Glomerular endothelial cell (primary cell): ENCODE measurements around the gene STX10. TPM values are rescaled to one million over a fixed set of nuclear protein-coding genes. Genes with fewer than 3 reads are reported as not detected.

Experiments used
- DNase-seq: peaks from one replicate; pipeline ENCODE4 v3.0.0-alpha.2; 2011; ENCODE audit warnings: low read depth, low spot score; ENCODE audit errors: extremely low read depth
- total RNA-seq: library from RNA; depleted of rRNA; stranded (reverse); fragments of >200 nt; gene quantifications from 2 replicates; pipeline ENCODE4 v1.2.3, GENCODE V29; 2015

STX10 gene
- total RNA-seq, 1 donor from 2014 or later, result 74.7 TPM

GRCh38 chr19:13121551-13122274 lies 28.5 kb downstream of the STX10 start:
- DNase-seq, result no peak

GRCh38 chr19:13120817-13121216 lies 29.4 kb downstream of the STX10 start:
- no peak for DNase-seq

- DNase-seq, result no peak
Measured at GRCh38 chr19:13120031-13120430, 30.1 kb downstream of the STX10 start.

GRCh38 chr19:13119627-13120026 lies 30.5 kb downstream of the STX10 start:
- no peak for DNase-seq

- DNase-seq, result no peak
Measured at GRCh38 chr19:13118424-13119193, 31.6 kb downstream of the STX10 start.

- no peak for DNase-seq
Measured at GRCh38 chr19:13117772-13118423, 32.3 kb downstream of the STX10 start, which contains the start of gene NACC1. Gene NACC1, plus strand, starts transcription at chr19:13118264. Its CDS starts 16,944 bp downstream, at chr19:13135208.

GRCh38 chr19:13117176-13117771 lies 32.9 kb downstream of the STX10 start:
- DNase-seq, result no peak

GRCh38 chr19:13116282-13117175 lies 33.6 kb downstream of the STX10 start, which contains the start of gene TRMT1:
Gene TRMT1, minus strand, starts transcription at chr19:13116740. Its CDS starts 341 bp downstream, at chr19:13116399.
- no peak for DNase-seq

GRCh38 chr19:13115936-13116281 lies 34.3 kb downstream of the STX10 start:
- no peak for DNase-seq

- no peak for DNase-seq
Measured at GRCh38 chr19:13112555-13112954, 37.6 kb downstream of the STX10 start.

GRCh38 chr19:13110099-13110610 lies 40.0 kb downstream of the STX10 start:
- DNase-seq, result no peak

- DNase-seq, result no peak
Measured at GRCh38 chr19:13109361-13110098, 40.6 kb downstream of the STX10 start.

GRCh38 chr19:13104848-13105711 lies 45.1 kb downstream of the STX10 start:
- DNase-seq, result no peak

- no peak for DNase-seq
Measured at GRCh38 chr19:13104360-13104847, 45.8 kb downstream of the STX10 start.

GRCh38 chr19:13103581-13104359 lies 46.4 kb downstream of the STX10 start:
- no peak for DNase-seq

GRCh38 chr19:13102666-13103580 lies 47.3 kb downstream of the STX10 start, which contains the start of gene LYL1:
Gene LYL1, minus strand, starts transcription at chr19:13102858. Its CDS starts 1,687 bp downstream, at chr19:13101171.
- DNase-seq, result no peak
